CD14-positive monocyte (primary cell): ENCODE results near the gene RUNX2. TPM values are rescaled to one million over a fixed set of nuclear protein-coding genes. Genes with fewer than 3 reads are reported as not detected.

Experiments
- DNase-seq, 3 donors: peaks; one replicate each; pipeline ENCODE4 v3.0.0-alpha.2; 2011 to 2022
- H2AFZ ChIP-seq: 2 replicates; pipeline ENCODE4 v1.6.0; 2012; ENCODE audit warnings: mild to moderate bottlenecking, low read depth, low read length, inconsistent platforms; ENCODE audit not compliant: insufficient read depth, poor library complexity, severe bottlenecking
- H3K27ac ChIP-seq, 2 donors: 1 replicate in 1 of 2; 2 replicates in 1 of 2; pipeline ENCODE4 v1.5.1; 2012 to 2013; ENCODE audit warnings: low read length in 2 of 2, control low read depth in 1 of 2, inconsistent platforms in 1 of 2, low read depth in 1 of 2, mild to moderate bottlenecking in 1 of 2
- H3K27me3 ChIP-seq, 2 donors: one replicate each; pipeline versions ENCODE4 v1.6.0 to v1.6.1; 2011 to 2013; ENCODE audit warnings: low read length in 2 of 2; ENCODE audit not compliant: control insufficient read depth in 2 of 2, insufficient read depth in 2 of 2
- H3K36me3 ChIP-seq, 2 donors: replicated peaks in 1 of 2; 1 replicate in 1 of 2; 2 replicates in 1 of 2; pipeline versions ENCODE4 v1.5.1 to v1.6.1; 2012 to 2013; ENCODE audit warnings: low read length in 2 of 2, control low read depth in 1 of 2, inconsistent platforms in 1 of 2, mild to moderate bottlenecking in 1 of 2; ENCODE audit not compliant: insufficient read depth in 2 of 2, control insufficient read depth in 1 of 2
- H3K4me1 ChIP-seq, 2 donors: 1 replicate in 1 of 2; 2 replicates in 1 of 2; pipeline versions ENCODE4 v1.5.1 to v1.6.1; 2012 to 2013; ENCODE audit warnings: low read length in 2 of 2, control low read depth in 1 of 2, inconsistent platforms in 1 of 2, mild to moderate bottlenecking in 1 of 2, moderate library complexity in 1 of 2; ENCODE audit not compliant: insufficient read depth in 2 of 2, control insufficient read depth in 1 of 2
- H3K4me2 ChIP-seq: replicated peaks from 2 replicates; pipeline ENCODE3; 2012; ENCODE audit warnings: low read length, moderate library complexity, mild to moderate bottlenecking; ENCODE audit not compliant: poor library complexity, severe bottlenecking; ENCODE audit errors: extremely low read depth
- H3K4me3 ChIP-seq, 3 experiments: fragments of 200-600 bp in 1 of 3; sonication (generic) in 1 of 3; replicated peaks in 1 of 3; 1 replicate in 2 of 3; 2 replicates in 1 of 3; pipeline ENCODE4 v1.5.1; 2011 to 2013; ENCODE audit warnings: low read length in 3 of 3, mild to moderate bottlenecking in 3 of 3, control low read depth in 2 of 3, low read depth in 2 of 3, inconsistent platforms in 1 of 3, moderate library complexity in 1 of 3
- H3K79me2 ChIP-seq: 2 replicates; pipeline ENCODE4 v1.6.0; 2012; ENCODE audit warnings: mild to moderate bottlenecking, control low read depth, inconsistent platforms, low read length, moderate library complexity; ENCODE audit not compliant: insufficient read depth
- H3K9ac ChIP-seq: 2 replicates; pipeline ENCODE4 v1.6.0; 2017; ENCODE audit warnings: low read length, mild to moderate bottlenecking; ENCODE audit not compliant: insufficient read depth, poor library complexity, severe bottlenecking
- H3K9me3 ChIP-seq, 2 donors: replicated peaks in 1 of 2; 1 replicate in 1 of 2; 2 replicates in 1 of 2; pipeline versions ENCODE4 v1.5.1 to v1.6.1; 2012 to 2013; ENCODE audit warnings: low read length in 2 of 2, control low read depth in 1 of 2; ENCODE audit not compliant: control insufficient read depth in 1 of 2, insufficient read depth in 1 of 2
- H4K20me1 ChIP-seq: 2 replicates; pipeline ENCODE4 v1.6.0; 2012; ENCODE audit warnings: mild to moderate bottlenecking, low read length, control low read depth, moderate library complexity; ENCODE audit not compliant: insufficient read depth
- H3K27ac Mint-ChIP-seq, 7 donors: one replicate each; pipeline ENCODE4 v1.8.0; 2020; ENCODE audit warnings: mild to moderate bottlenecking in 7 of 7, mixed read lengths in 7 of 7, moderate library complexity in 6 of 7, inconsistent platforms in 2 of 7
- H3K27me3 Mint-ChIP-seq, 3 donors: one replicate each; pipeline ENCODE4 v1.8.0; 2021 to 2022; ENCODE audit warnings: low read depth in 3 of 3, mild to moderate bottlenecking in 3 of 3, mixed read lengths in 3 of 3, moderate library complexity in 3 of 3, inconsistent platforms in 1 of 3
- H3K36me3 Mint-ChIP-seq, 2 donors: one replicate each; pipeline ENCODE4 v1.8.0; 2020; ENCODE audit warnings: mixed read lengths in 2 of 2, inconsistent platforms in 1 of 2, mild to moderate bottlenecking in 1 of 2
- H3K4me1 Mint-ChIP-seq: one replicate; pipeline ENCODE4 v1.8.0; 2020; ENCODE audit warnings: mild to moderate bottlenecking, mixed read lengths
- H3K4me3 Mint-ChIP-seq, 2 donors: one replicate each; pipeline ENCODE4 v1.8.0; 2020; ENCODE audit warnings: mild to moderate bottlenecking in 2 of 2, mixed read lengths in 2 of 2, moderate library complexity in 1 of 2
- H3K9me3 Mint-ChIP-seq, 7 donors: one replicate each; pipeline ENCODE4 v1.8.0; 2020 to 2022; ENCODE audit warnings: mixed read lengths in 7 of 7, mild to moderate bottlenecking in 6 of 7, moderate library complexity in 6 of 7, inconsistent platforms in 2 of 7
- CTCF ChIP-seq: fragments of 200-600 bp; IDR thresholded peaks from one replicate; pipeline ENCODE4 v1.8.0; 2022; ENCODE audit warnings: antibody characterized with exemption, mild to moderate bottlenecking
- WGBS: methylation state at CpG from one replicate; pipeline ENCODE4 v1.1.5; 2013; ENCODE audit warnings: missing lambda C conversion rate; ENCODE audit not compliant: insufficient coverage; 5-methylcytosine and 5-hydroxymethylcytosine counted together
- intact Hi-C, 2 donors: fragments of 100-400 bp; cut with micrococcal nuclease; formaldehyde crosslinking; loops; one replicate each; pipeline versions ENCODE4 v1.15.0 to v1.15.1; 2023
- polyA plus RNA-seq, 3 donors: library from polyadenylated mRNA; depleted of rRNA in 1 of 3; unstranded in 2 of 3; stranded (reverse) in 1 of 3; fragments of 300-500 nt in 2 of 3; fragments of >200 nt in 1 of 3; fragmentation: Illumina TruSeq in 2 of 3; gene quantifications; 1 replicate in 2 of 3; 2 replicates in 1 of 3; pipeline ENCODE4 v1.2.3, GENCODE V29; 2012 to 2021

Gene RUNX2
- polyA plus RNA-seq, 3 donors, result 1.3 to 5.0 (median 2.5) TPM

GRCh38 chr6:45467853-45468252 is 139.7 kb downstream of the RUNX2 start:
- Histone ChIP-seq H3K27ac (no peak overlapping the region), H3K4me2 (no peak overlapping the region), H2AFZ (no peak overlapping the region), H3K4me3 (no peak overlapping the region), H3K4me1 (no peaks in the 10 kb centered on the region), H3K27me3 (no peaks in the 10 kb centered on the region), H3K79me2 (peaks cover 29% of the 10 kb centered on the region), H3K9me3 (no peaks in the 10 kb centered on the region), H3K36me3 (peaks cover 5 to 22% of the 10 kb centered on the region in 2 donors), H4K20me1 (no peaks in the 10 kb centered on the region), H3K9ac (no peak overlapping the region)
- no peaks in the 10 kb centered on the region for H3K9me3 Mint-ChIP-seq
- H3K27ac Mint-ChIP-seq, result no peak overlapping the region
- no peak for DNase-seq
- H3K27me3 Mint-ChIP-seq, result no peaks in the 10 kb centered on the region
- H3K4me1 Mint-ChIP-seq, result peaks cover 3% of the 10 kb centered on the region
- no peak for TF ChIP-seq CTCF
- peaks cover 20 to 49% of the 10 kb centered on the region in 2 donors for H3K36me3 Mint-ChIP-seq
- intact Hi-C loops, result no loop called here
- no peak overlapping the region for H3K4me3 Mint-ChIP-seq
- 43% methylated on average over 1 of the region's 3 CpGs for WGBS

- peaks cover 20 to 48% of the 10 kb centered on the region in 2 donors for H3K36me3 Mint-ChIP-seq
- H3K27ac Mint-ChIP-seq, result peak overlapping the region in 3 of 7 donors; percentile 52 to 56 (median 53)
These were observed 141.5 kb downstream of the RUNX2 start for GRCh38 chr6:45469663-45470062.

More at GRCh38 chr6:45469663-45470062, 141.5 kb downstream of the RUNX2 start:
- no peaks in the 10 kb centered on the region for H4K20me1 ChIP-seq
- no peak overlapping the region for H3K9ac ChIP-seq
- DNase-seq, result no peak
- peaks cover 5 to 22% of the 10 kb centered on the region in 2 donors for H3K36me3 ChIP-seq
- H3K4me1 ChIP-seq, result no peaks in the 10 kb centered on the region
- 94% methylated on average over 3 of the region's 4 CpGs for WGBS
- no peak for TF ChIP-seq CTCF
- H3K9me3 ChIP-seq, result no peaks in the 10 kb centered on the region
- H3K79me2 ChIP-seq, result peaks cover 35% of the 10 kb centered on the region
- intact Hi-C loops, result loop anchor here (10.0 kb wide), 1 partner anchor 45 kb away; no protein-coding TSS in a partner anchor
- Mint-ChIP-seq H3K9me3 (no peaks in the 10 kb centered on the region), H3K27me3 (no peaks in the 10 kb centered on the region), H3K4me3 (no peak overlapping the region), H3K4me1 (peaks cover 3% of the 10 kb centered on the region)
- no peak overlapping the region for H3K4me2 ChIP-seq
- no peaks in the 10 kb centered on the region for H3K27me3 ChIP-seq
- H3K27ac ChIP-seq, result no peak overlapping the region
- no peak overlapping the region for H3K4me3 ChIP-seq
- no peak overlapping the region for H2AFZ ChIP-seq
